GM12865 (cell line): ENCODE measurements around the gene DPP10.
"Not testable (repeated sequence)": the region's sequence is repeated elsewhere in the genome, so short reads cannot be mapped to it uniquely, and the experiment has no call there.

Experiments
- DNase-seq: peaks from one replicate; pipeline ENCODE4 v3.0.0; 2010; ENCODE audit warnings: low read depth
- H3K4me3 ChIP-seq: 2 replicates; pipeline ENCODE4 v1.5.1; 2011; ENCODE audit warnings: mild to moderate bottlenecking, low read depth, low read length, control low read depth
- TF ChIP-seq, protein P1 (sequence below): IDR thresholded peaks from 2 replicates; pipeline ENCODE4 v1.5.1; 2011; ENCODE audit warnings: low read length, control low read depth, low read depth, inconsistent platforms; ENCODE audit not compliant: insufficient read depth; ENCODE audit errors: missing control alignments

Gene DPP10

DNA sequence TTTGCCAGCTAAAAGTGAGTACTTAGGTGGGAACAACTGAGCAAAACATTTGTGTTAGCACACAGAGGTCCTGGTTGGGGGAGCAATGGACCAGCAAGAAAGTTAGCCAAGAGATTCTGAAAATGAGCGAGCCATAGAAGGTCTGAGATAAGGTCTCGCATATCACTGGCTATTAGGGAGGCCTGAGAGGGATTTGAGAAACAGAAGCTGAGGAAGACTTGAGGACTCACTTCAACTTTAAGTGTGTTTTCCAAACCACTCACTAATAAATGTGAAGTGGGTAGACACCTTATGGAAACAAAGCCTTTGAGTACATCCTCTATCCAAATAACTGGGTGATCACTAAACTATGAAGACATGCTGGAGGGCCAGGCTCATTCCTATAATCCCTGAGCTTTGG lies 958.5 kb downstream of the DPP10 start:
- TF ChIP-seq, protein P1, sequence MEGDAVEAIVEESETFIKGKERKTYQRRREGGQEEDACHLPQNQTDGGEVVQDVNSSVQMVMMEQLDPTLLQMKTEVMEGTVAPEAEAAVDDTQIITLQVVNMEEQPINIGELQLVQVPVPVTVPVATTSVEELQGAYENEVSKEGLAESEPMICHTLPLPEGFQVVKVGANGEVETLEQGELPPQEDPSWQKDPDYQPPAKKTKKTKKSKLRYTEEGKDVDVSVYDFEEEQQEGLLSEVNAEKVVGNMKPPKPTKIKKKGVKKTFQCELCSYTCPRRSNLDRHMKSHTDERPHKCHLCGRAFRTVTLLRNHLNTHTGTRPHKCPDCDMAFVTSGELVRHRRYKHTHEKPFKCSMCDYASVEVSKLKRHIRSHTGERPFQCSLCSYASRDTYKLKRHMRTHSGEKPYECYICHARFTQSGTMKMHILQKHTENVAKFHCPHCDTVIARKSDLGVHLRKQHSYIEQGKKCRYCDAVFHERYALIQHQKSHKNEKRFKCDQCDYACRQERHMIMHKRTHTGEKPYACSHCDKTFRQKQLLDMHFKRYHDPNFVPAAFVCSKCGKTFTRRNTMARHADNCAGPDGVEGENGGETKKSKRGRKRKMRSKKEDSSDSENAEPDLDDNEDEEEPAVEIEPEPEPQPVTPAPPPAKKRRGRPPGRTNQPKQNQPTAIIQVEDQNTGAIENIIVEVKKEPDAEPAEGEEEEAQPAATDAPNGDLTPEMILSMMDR, result no peak
- DNase-seq, result no peak

DNA sequence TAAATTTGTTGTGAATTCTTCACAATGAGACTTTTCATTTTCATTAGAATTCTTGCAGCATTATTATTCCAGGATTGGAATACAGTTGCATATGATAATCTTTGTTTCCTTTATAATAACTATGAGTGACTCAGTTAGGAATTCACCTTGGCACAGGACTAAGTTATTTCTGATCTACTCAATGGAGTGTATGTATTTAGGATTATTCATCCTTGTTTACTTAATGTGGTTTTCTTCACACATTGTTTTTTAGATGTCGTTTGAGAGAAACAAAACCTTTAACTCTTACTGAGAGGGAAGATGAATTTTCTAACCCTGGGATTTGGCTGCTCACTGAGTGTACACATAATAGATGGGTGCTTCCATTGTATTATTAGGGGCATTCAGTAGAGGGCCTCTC lies 970.1 kb downstream of the DPP10 start:
- no peak for DNase-seq
- TF ChIP-seq, protein P1, result no peak
- H3K4me3 ChIP-seq, result no peak overlapping the region

More for the DNA sequence above, 958.5 kb downstream of the DPP10 start:
- H3K4me3 ChIP-seq, result no peak overlapping the region

DNA sequence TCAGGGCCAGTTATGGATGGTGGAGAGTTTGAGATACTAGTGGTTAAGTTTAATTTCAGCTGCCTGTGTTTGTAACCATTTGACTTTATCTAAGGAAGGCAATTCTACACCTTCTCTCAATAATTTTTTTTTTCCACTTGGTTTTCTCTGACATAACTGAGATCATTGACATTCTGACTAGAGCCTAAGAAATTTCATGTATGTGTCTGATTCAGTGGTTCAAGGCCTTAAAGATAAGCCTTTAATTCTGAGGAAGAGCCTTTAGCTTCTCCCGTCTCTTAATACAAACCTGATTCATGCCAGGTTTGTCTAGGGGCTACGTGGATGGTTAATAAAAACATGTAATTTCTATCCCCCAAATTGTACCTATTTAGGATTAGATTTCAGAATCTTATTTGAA lies 971.4 kb downstream of the DPP10 start:
- no peak for DNase-seq
- TF ChIP-seq, protein P1, result no peak
- H3K4me3 ChIP-seq, result no peak overlapping the region

DNA sequence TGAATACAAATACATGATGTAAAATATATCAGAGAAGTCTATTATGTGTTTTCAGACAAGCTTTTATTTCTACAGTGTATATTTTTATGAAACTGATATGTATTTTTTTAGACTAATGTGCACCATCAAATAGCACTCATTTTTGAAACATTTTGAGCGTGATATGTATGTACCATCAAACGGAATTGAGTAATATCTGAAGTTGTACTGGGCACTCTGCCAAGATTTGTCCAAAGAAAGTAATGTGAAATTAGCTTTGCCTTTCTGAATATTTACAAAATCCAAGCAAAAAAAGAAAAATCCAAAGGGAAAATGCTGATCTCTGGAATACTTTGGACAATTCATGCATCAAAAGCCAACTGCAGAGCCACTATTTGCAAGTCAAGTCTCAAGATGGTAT lies 972.0 kb downstream of the DPP10 start:
- DNase-seq, result no peak
- TF ChIP-seq, protein P1, result no peak
- no peak overlapping the region for H3K4me3 ChIP-seq

DNA sequence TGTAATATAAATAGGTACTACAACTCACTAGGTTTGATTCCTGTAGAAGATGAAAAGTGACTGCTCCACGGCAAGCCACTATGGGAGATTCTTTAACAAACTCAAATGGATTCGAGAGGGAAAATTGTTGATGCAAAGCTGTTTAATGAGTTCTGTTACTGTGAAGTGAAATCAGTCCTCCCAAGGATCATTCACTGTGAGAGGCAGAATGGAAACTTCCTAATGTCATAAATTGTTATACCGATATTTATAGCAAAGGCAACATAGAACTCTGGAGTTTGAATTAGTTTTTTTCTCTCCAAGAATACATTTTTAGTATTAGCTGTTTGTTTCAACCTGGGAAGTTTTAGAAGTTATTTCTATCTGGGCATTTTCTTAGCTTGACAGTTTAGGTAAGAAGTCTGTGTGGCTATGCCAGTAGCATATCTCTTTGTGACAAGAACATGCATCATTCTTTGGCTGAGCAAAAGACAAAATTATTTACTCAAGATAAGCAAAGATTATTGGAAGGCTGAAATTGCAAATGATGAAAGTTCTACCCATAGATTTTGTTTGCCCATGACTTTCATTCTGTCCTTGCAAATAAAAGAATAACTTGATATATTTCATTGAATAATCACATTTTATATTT lies 979.7 kb downstream of the DPP10 start:
- TF ChIP-seq, protein P1, result no peak

DNA sequence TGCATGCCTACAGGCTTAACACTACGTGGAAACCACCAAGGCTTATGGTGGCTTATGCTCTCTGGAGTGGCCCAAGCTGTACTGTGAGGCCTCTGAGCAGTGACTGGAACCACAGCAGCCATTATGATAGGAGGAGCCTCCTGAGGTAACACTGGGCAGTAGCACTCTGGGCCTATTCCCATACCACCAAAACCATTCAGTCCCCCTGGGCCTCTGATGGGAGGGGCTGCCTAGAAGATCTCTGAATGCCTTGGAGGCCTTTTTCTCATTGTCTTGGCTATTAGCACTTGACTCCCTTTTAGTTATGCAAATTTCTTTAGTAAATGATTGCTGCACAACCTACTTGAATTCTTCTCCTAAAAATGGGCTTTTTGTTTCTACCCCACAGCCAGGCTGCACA lies 985.0 kb downstream of the DPP10 start:
- no peak overlapping the region for H3K4me3 ChIP-seq
- no peak for DNase-seq
- TF ChIP-seq, protein P1, result no peak

More for the DNA sequence above, 979.7 kb downstream of the DPP10 start:
- H3K4me3 ChIP-seq, result no peak overlapping the region
- DNase-seq, result no peak

DNA sequence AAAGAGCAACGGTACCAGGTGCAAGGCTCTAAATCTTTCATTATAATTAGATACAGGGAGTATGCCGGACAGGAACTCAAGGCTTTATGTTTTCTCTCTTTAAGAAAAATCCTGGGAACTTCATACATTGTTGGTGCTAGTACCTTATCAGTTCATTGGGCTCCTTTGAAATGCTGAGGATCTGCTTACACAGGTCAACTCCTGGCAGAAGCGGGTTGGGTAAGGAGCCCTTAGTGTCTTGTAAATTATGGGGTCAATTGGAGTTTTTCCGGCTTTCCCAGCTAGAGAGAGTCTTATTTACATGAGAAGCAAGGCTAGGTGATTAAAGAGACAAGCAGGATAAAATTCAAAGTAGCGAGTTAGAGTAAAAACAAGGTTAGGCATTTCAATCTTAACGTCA lies 998.3 kb downstream of the DPP10 start:
- not testable (repeated sequence) for DNase-seq, H3K4me3 ChIP-seq
